ENCODE data around the gene CERT1.

The CERT1 gene

GRCh38 chr5:75468593-75468992, 42.8 kb downstream of the CERT1 start:
- no peak for DNase-seq

GRCh38 chr5:75466006-75466716, 45.3 kb downstream of the CERT1 start:
- DNase-seq = no peak

GRCh38 chr5:75465480-75465879, 45.9 kb downstream of the CERT1 start:
- no peak for DNase-seq

DNA sequence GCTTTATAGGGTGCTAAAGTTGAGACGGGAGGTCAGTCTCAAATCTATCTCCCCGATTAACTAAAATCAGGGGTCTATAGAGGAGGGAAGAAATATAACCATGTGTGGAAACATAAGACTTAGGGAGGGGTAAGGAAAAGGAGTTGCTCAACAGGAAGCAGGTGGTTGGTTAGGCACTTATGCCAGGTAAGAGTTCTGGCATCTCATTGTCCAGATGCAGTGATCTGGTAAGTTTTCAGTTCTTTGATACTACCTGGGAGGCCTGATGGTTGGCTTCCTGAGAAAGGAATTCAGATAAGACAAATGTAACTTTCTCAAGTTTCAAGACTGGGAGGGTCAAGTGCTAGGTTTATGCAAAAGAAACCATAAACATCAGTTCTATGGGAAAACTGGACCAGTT, 47.7 kb downstream of the CERT1 start:
- no peak for DNase-seq

- no peak for DNase-seq
Observed at GRCh38 chr5:75461679-75462078, 49.8 kb downstream of the CERT1 start.

GRCh38 chr5:75460942-75461610, 50.4 kb downstream of the CERT1 start:
- no peak for DNase-seq

DNA sequence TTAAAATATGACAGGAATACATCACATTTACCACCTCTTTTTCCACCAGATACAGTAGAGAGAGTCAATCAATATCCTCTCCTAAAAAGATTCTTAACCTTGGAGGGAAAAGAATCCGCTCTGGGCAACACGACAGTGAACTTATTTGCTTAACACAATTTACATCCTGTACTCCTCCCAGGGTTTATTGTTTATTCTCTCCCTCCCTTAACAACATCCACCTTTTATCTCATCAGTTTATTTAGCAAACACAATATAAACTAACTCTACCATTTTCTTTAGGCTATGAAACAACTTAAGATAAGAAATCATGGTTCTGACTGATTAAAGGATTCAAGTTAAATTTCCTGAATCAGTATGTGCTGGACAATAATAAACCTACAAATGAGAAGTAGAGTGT, 50.9 kb downstream of the CERT1 start:
- DNase-seq = no peak

GRCh38 chr5:75457691-75458090, 53.7 kb downstream of the CERT1 start:
- DNase-seq = no peak

GRCh38 chr5:75457161-75457560, 54.3 kb downstream of the CERT1 start:
- no peak for DNase-seq

GRCh38 chr5:75450069-75450468, 61.4 kb downstream of the CERT1 start:
- DNase-seq = no peak

GRCh38 chr5:75446068-75446467, 65.4 kb downstream of the CERT1 start:
- no peak for DNase-seq

DNA sequence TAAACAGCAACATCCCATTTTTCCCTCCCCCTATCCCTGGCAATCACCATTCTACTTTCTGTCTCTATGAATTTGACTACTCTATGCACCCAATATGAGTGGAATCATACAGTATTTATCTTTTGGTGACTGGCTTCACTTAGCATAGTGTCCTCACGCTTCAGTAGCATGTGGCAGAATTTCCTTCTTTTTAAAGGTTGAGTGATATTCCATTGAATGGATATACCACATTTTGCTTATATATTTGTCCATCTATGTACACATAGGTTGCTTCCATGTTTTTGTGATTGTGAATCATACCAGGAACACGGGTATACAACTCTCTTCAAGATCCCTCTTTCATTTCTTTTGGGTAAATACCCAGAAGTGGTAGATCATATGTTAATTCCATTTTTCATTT, 69.9 kb downstream of the CERT1 start:
- DNase-seq = no peak

GRCh38 chr5:75439276-75439675, 72.2 kb downstream of the CERT1 start:
- DNase-seq = no peak

GRCh38 chr5:75438722-75439121, 72.7 kb downstream of the CERT1 start:
- no peak for DNase-seq

- no peak for DNase-seq
Observed at GRCh38 chr5:75435096-75435495, 76.3 kb downstream of the CERT1 start.

DNA sequence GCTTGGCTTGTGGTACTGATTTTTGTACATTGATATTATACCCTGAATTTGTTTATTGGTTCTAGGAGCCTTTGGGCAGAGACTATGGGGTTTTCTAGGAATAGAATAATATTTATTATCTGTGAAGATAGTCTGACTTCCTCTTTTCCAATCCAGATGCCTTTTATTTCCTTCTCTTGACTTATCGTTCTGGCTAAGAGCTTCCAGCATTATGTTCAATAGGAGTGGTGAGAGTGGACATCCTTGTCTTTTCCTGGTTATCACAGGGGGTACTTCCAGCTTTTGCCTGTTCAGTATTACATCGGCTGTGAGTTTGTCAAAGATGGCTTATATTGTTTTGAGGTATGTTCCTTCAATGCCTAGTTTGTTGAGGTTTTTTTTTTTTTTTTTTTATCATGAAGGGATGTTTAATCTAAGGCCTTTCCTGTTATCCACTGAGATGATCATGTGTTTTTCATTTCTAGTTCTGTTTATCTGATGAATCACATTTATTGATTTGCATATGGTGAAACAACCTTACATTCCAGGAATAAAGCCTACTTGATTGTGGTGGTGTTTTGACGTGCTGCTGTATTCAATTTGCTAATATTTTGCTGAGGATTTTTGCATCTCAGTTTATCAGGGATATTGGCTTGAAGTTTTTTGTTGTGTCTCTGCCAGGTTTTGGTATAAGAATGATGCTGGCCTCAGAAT, 77.5 kb downstream of the CERT1 start:
- DNase-seq = no peak

DNA sequence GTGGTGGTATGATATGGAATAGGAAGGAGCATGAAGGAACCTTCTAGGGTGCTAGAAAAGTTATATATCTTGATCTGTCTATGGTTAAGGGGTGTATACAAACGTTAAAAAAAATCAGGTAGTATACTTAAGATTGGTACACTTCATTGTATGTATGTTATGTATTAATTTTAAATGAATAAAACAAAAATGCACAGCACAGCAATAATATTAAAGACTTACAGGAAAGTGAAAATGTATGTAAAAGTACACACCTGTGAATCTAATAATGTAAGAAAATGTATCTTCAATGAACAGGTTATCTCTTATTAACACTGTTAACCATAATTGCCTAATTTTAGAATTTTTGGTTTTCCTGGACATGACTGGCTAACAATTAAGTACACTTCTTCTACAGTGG, 97.2 kb downstream of the CERT1 start:
- DNase-seq = no peak

DNA sequence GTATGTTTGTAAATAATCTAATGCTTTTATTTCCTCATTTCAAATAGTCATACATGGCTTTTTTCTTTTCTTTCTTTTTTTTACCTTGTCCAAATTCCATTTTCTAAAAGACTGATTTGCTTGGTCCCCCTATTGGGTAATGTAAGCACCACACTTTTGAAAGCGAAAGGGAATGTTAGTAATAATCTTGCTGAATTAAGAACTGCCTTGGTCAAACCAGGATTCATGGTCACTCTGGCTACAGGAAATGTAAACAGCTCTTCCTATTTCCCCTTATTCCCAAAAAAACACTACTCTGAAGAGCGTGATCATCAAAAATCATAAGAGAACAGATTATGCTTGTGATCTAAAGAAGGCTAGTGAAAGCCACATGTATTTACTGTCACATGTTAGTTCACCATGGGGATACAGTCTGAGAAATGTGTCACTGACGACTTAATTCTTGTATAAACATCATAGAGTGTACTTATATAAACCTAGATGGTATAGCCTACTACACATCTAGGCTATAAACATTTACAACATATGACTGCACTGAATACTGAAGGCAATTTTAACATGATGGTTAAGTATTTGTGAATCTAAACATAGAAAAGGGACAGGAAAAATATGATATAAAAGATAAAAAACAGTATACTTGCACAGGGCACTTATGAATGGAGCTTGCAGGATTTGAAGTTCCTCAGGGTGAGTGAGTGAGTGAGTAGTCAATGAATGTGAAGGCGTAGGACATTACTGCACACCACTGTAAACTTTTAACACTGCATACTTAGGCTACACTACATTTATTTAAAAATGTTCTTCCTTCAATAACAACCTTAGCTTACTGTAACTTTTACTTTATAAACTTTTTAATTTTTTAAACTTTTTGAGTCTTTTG, 99.1 kb downstream of the CERT1 start:
- no peak for DNase-seq

DNA sequence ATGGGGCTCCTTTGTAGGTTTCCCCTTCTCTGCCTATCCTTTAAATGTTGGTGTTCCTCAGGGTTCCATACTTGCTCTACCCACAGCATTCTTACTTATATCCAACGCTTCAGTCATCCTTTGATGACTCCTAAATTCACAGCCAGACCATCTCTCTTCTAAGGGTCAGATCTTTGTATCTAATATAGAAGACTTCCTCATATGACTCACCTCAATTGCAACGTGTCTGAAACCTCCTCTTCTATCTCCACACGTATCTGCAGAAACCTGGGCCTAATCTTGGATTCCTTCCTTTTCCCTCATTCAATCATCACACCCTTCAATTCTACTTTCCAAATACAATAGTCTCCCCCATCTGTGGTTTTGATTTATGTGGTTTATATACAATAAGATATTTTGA, 106.1 kb downstream of the CERT1 start:
- DNase-seq = no peak

DNA sequence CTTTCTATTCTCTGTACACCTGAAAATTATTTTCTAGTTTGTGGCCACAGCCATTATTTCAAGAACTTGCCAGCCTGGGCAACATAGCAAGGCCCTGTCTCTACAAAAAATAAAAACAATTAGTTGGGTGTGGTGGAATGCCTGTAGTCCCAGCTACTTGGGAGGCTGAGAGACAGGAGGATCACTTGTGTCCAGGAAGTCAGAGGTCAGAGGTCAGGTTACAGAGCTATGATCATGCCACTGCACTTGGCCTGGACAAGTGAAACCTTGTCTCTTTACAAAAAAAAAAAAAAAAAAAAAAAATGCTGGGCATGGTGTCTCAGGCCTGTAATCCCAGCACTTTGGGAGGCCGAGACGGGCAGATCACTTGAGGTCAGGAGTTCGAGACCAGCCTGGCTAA, 116.2 kb downstream of the CERT1 start:
- no peak for DNase-seq

DNA sequence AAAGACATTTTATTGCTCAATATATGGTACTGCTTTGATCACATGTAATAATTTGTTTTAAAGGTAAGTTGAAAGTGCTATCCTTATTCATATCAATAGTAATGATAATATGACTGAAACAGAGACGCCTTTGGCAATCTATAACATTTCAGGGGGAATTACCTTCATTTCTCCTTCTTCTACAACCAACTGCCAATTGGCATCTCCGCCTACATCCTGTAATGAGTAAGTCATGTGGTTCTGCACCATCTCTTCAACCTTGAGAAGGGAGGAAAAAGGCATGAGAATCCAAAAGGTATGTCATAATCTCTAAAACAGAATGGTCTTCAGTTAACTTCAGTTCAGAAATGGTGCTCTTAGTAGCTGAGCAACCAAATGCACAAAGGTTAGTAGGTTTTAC, 122.0 kb downstream of the CERT1 start:
- DNase-seq = no peak

DNA sequence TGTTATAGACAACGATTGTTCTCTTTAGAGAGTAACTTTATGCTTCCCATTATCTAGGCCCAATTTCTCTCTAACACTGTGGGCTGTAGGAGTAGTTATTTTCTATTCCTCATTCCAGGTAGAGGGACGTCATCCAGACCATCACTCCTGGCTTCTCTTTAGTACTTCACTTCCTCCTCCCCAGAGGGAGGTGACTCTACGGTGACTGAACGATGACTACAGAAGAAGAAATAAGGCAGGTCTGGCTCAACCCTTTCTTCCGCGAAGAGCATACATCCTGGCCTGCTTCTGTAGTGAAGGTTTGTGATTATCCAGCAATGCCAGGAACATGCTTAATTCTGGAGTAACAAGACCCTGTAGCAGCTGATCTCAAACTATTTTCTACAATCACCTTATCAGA, 123.6 kb downstream of the CERT1 start:
- DNase-seq = no peak

DNA sequence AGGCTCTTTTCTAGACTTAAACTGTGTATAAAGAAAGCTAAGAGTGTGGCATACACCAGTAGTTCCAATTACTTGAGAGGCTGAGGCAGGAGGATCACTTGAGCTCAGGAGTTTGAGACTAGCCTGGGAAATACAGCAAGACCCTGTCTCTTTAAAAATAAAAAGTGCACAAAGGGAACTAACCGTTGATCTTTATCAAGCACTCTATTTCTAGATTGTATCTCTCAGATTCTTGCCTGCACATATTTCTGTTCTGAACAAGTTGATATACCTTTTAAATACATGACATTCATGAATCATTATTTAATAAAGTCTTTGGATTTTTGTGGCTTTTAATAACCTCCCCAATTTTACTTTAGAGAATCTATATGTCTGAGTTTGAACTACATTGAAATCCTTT, 127.2 kb downstream of the CERT1 start:
- DNase-seq = no peak

Data from NCI-H1105 treated with DMSO at 0.1 percent for 48 hours (cell line).